ENCODE measurements around the gene MUTYH.
A peak's percentile ranks its signal among the peaks of the same experiment; 100 is the strongest.

The MUTYH gene

DNA sequence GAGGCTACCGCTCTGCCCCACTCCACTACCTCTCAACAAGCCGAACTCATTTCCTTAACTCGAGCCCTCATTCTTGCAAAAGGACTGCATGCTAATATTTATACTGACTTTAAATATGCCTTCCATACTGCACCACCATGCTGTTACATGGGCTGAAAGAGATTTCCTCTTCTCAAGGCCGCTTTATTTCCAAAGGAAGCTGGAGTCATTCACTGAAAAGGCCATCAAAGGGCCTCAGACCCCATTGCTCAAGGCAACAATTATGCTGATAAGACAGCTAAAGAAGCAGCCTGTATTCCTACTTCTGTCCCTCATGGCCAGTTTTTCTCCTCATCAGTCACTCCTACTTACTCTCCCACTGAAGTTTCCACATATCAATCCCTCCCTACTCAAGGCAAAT lies 20.5 kb downstream of the MUTYH start:
- no peaks in the 10 kb centered on the region for H3K36me3 ChIP-seq (ENCODE audit: insufficient read depth, low read length)
- H3K4me1 ChIP-seq (ENCODE audit: insufficient read depth, low read length): peaks cover 28% of the 10 kb centered on the region
- H3K27me3 ChIP-seq (ENCODE audit: insufficient read depth, low read length): no peaks in the 10 kb centered on the region
- no peak overlapping the region for H3K4me3 ChIP-seq (ENCODE audit: low read length)
- no peak overlapping the region for H3K9ac ChIP-seq (ENCODE audit: low read depth, low read length)
- no peaks in the 10 kb centered on the region for H3K9me3 ChIP-seq (ENCODE audit: insufficient read depth, low read depth, low read length)
- WGBS: 83% methylated on average over 4 of the region's 4 CpGs
- no peak overlapping the region for H3K27ac ChIP-seq (ENCODE audit: low read depth, low read length)

- Histone ChIP-seq H3K4me3 (ENCODE audit: low read length) (no peak overlapping the region), H3K27ac (ENCODE audit: low read depth, low read length) (no peak overlapping the region), H3K36me3 (ENCODE audit: insufficient read depth, low read length) (no peaks in the 10 kb centered on the region), H3K4me1 (ENCODE audit: insufficient read depth, low read length) (peaks cover 22% of the 10 kb centered on the region), H3K9me3 (ENCODE audit: insufficient read depth, low read depth, low read length) (no peaks in the 10 kb centered on the region), H3K27me3 (ENCODE audit: insufficient read depth, low read length) (no peaks in the 10 kb centered on the region), H3K9ac (ENCODE audit: low read depth, low read length) (no peak overlapping the region)
- WGBS: 56% methylated on average over 4 of the region's 4 CpGs
Observed at GRCh38 chr1:45317166-45317565, 23.1 kb downstream of the MUTYH start.

GRCh38 chr1:45314266-45314665 lies 26.0 kb downstream of the MUTYH start:
- Histone ChIP-seq H3K4me1 (ENCODE audit: insufficient read depth, low read length) (peaks cover 6% of the 10 kb centered on the region; the same call in 1 of the 2 replicates), H3K36me3 (ENCODE audit: insufficient read depth, low read length) (no peaks in the 10 kb centered on the region), H3K27me3 (ENCODE audit: insufficient read depth, low read length) (no peaks in the 10 kb centered on the region), H3K9me3 (ENCODE audit: insufficient read depth, low read depth, low read length) (no peaks in the 10 kb centered on the region), H3K4me3 (ENCODE audit: low read length) (no peak overlapping the region), H3K27ac (ENCODE audit: low read depth, low read length) (no peak overlapping the region), H3K9ac (ENCODE audit: low read depth, low read length) (no peak overlapping the region)
- no CpG with 5 or more reads among the region's 3 CpGs for WGBS

DNA sequence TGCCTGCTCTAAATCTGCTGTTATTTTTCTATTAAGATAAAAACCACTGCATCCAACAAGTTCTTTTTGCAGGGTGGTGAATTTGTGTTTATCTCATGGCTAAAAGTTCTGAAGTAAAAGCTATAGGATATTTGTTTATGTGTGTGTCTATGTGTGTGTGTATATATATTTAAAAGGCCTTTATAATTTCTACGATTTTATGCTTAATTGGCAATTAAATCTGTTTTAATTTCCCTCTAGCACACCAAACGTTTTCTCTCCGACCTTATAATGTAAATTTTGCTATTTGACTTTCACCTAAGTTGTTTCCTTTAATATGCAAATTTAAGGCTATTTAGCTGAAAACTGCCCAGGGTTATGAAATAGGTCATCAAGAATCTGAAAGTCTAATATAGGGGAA lies 33.3 kb downstream of the MUTYH start:
- Histone ChIP-seq H3K9me3 (ENCODE audit: insufficient read depth, low read depth, low read length) (no peaks in the 10 kb centered on the region), H3K4me1 (ENCODE audit: insufficient read depth, low read length) (peaks cover 37% of the 10 kb centered on the region), H3K36me3 (ENCODE audit: insufficient read depth, low read length) (no peaks in the 10 kb centered on the region), H3K9ac (ENCODE audit: low read depth, low read length) (no peak overlapping the region), H3K27me3 (ENCODE audit: insufficient read depth, low read length) (no peaks in the 10 kb centered on the region), H3K4me3 (ENCODE audit: low read length) (peak overlapping the region; percentile 16; the same call in 1 of the 2 replicates), H3K27ac (ENCODE audit: low read depth, low read length) (peak overlapping the region; percentile 21; the same call in 1 of the 2 replicates)
- WGBS: no CpG with 5 or more reads among the region's 3 CpGs

DNA sequence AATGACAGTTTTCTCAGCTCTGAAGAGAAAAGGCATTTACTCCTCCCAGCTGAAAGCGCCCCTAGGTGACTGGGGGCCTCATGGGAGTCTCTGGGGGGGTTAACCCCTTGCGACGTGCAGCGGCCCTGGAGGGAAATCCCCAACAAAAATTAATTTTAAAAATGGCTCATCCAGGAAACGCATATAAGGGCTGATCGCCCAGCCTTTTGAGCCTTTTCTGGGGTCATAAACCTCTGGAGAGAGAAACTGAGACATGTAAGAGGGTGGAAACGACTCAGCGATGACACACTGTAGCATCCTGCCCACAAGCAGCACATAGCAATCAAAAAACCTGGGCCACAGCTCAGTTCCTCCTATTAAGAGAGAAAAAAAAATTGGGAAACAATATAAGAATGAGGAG lies 33.9 kb downstream of the MUTYH start:
- H3K36me3 ChIP-seq (ENCODE audit: insufficient read depth, low read length): no peaks in the 10 kb centered on the region
- H3K4me3 ChIP-seq (ENCODE audit: low read length): no peak overlapping the region
- H3K9me3 ChIP-seq (ENCODE audit: insufficient read depth, low read depth, low read length): no peaks in the 10 kb centered on the region
- no peaks in the 10 kb centered on the region for H3K27me3 ChIP-seq (ENCODE audit: insufficient read depth, low read length)
- H3K27ac ChIP-seq (ENCODE audit: low read depth, low read length): peak overlapping the region; percentile 21; the same call in 1 of the 2 replicates
- peak overlapping the region; percentile 21; the same call in 1 of the 2 replicates for H3K9ac ChIP-seq (ENCODE audit: low read depth, low read length)
- WGBS: 32% methylated on average over 8 of the region's 8 CpGs
- H3K4me1 ChIP-seq (ENCODE audit: insufficient read depth, low read length): peaks cover 37% of the 10 kb centered on the region

DNA sequence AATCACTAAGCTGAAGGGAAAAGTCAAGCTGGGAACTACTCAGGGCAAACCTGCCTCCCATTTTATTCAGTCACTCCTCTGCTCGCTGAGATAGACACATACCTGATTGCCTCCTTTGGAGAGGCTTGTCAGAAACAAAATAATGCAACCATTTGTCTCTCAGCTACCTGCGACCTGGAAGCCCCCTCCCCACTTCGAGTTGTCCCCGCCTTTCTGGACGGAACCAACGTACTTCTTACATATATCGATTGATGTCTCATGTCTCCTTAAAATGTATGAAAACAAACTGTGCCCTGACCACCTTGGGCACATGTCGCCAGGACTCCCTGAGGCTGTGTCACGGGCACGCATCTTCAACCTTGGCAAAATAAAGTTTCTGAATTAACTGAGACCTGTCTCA lies 35.0 kb downstream of the MUTYH start:
- no peak overlapping the region; the same call in 1 of the 2 replicates for H3K27ac ChIP-seq (ENCODE audit: low read depth, low read length)
- no peaks in the 10 kb centered on the region for H3K36me3 ChIP-seq (ENCODE audit: insufficient read depth, low read length)
- 83% methylated on average over 10 of the region's 10 CpGs for WGBS
- H3K9ac ChIP-seq (ENCODE audit: low read depth, low read length): no peak overlapping the region
- no peak overlapping the region for H3K4me3 ChIP-seq (ENCODE audit: low read length)
- no peaks in the 10 kb centered on the region for H3K9me3 ChIP-seq (ENCODE audit: insufficient read depth, low read depth, low read length)
- H3K4me1 ChIP-seq (ENCODE audit: insufficient read depth, low read length): peaks cover 37% of the 10 kb centered on the region
- H3K27me3 ChIP-seq (ENCODE audit: insufficient read depth, low read length): no peaks in the 10 kb centered on the region

GRCh38 chr1:45304311-45305081 lies 35.7 kb downstream of the MUTYH start:
- 73% methylated on average over 15 of the region's 15 CpGs for WGBS
- Histone ChIP-seq H3K9ac (ENCODE audit: low read depth, low read length) (peak overlapping the region; percentile 83), H3K27ac (ENCODE audit: low read depth, low read length) (peak overlapping the region; percentile 85), H3K4me1 (ENCODE audit: insufficient read depth, low read length) (peaks cover 37% of the 10 kb centered on the region), H3K36me3 (ENCODE audit: insufficient read depth, low read length) (no peaks in the 10 kb centered on the region), H3K4me3 (ENCODE audit: low read length) (peak overlapping the region; percentile 65), H3K27me3 (ENCODE audit: insufficient read depth, low read length) (no peaks in the 10 kb centered on the region), H3K9me3 (ENCODE audit: insufficient read depth, low read depth, low read length) (no peaks in the 10 kb centered on the region)

GRCh38 chr1:45303520-45304310 lies 36.5 kb downstream of the MUTYH start:
- Histone ChIP-seq H3K4me3 (ENCODE audit: low read length) (peak overlapping the region; percentile 75), H3K9ac (ENCODE audit: low read depth, low read length) (peak overlapping the region; percentile 83), H3K9me3 (ENCODE audit: insufficient read depth, low read depth, low read length) (no peaks in the 10 kb centered on the region), H3K36me3 (ENCODE audit: insufficient read depth, low read length) (no peaks in the 10 kb centered on the region), H3K27me3 (ENCODE audit: insufficient read depth, low read length) (no peaks in the 10 kb centered on the region), H3K4me1 (ENCODE audit: insufficient read depth, low read length) (peaks cover 38% of the 10 kb centered on the region), H3K27ac (ENCODE audit: low read depth, low read length) (peak overlapping the region; percentile 85)
- 2% methylated on average over 68 of the region's 68 CpGs for WGBS

DNA sequence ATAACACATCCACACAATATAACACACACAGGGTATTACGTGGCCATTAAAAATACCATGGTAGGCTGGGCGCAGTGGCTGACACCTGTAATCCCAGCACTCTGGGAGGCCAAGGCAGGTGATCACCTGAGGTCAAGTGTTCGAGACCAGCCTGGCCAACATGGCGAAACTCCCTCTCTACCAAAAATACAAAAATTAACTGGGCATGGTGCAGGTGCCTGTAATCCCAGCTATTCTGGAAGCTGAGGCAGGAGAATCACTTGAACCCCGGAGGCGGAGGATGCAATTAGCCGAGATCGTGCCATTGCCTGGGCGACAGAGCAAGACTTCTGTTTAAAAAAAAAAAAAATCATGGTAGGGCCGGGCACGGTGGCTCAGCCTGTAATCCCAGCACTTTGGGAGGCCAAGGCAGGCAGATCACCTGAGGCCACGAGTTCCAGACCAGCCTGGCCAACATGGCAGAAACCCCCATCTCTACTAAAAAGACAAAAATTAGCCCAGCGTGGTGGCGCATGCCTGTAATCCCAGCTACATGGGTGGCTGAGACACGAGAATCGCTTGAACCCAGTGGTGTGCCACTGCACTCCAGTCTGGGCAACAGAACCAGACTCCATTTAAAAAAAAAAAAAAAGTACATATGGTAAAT lies 37.6 kb downstream of the MUTYH start:
- peaks cover 43% of the 10 kb centered on the region for H3K4me1 ChIP-seq (ENCODE audit: insufficient read depth, low read length)
- WGBS: 93% methylated on average over 16 of the region's 16 CpGs
- H3K27me3 ChIP-seq (ENCODE audit: insufficient read depth, low read length): no peaks in the 10 kb centered on the region
- H3K9ac ChIP-seq (ENCODE audit: low read depth, low read length): peak overlapping the region; percentile 78
- peak overlapping the region; percentile 75 for H3K4me3 ChIP-seq (ENCODE audit: low read length)
- H3K9me3 ChIP-seq (ENCODE audit: insufficient read depth, low read depth, low read length): no peaks in the 10 kb centered on the region
- H3K27ac ChIP-seq (ENCODE audit: low read depth, low read length): no peak overlapping the region; the same call in 1 of the 2 replicates
- H3K36me3 ChIP-seq (ENCODE audit: insufficient read depth, low read length): no peaks in the 10 kb centered on the region

- H3K9ac ChIP-seq (ENCODE audit: low read depth, low read length): no peak overlapping the region
- H3K4me1 ChIP-seq (ENCODE audit: insufficient read depth, low read length): peaks cover 26% of the 10 kb centered on the region
- WGBS: 79% methylated on average over 2 of the region's 2 CpGs
- H3K9me3 ChIP-seq (ENCODE audit: insufficient read depth, low read depth, low read length): no peaks in the 10 kb centered on the region
- no peaks in the 10 kb centered on the region for H3K27me3 ChIP-seq (ENCODE audit: insufficient read depth, low read length)
- no peak overlapping the region for H3K27ac ChIP-seq (ENCODE audit: low read depth, low read length)
- H3K4me3 ChIP-seq (ENCODE audit: low read length): no peak overlapping the region
- H3K36me3 ChIP-seq (ENCODE audit: insufficient read depth, low read length): no peaks in the 10 kb centered on the region
Observed at GRCh38 chr1:45300669-45300997, 39.6 kb downstream of the MUTYH start.
